Body of pancreas (tissue), 4 donors: ENCODE data around the gene ZCWPW2. TPM values are rescaled to one million over a fixed set of nuclear protein-coding genes. Genes with fewer than 3 reads are reported as not detected.

Experiments
- ATAC-seq: fragments of 150-250 bp; one replicate; pipeline ENCODE4 v1.9.1; 2016
- DNase-seq, 4 donors: peaks; one replicate each; pipeline ENCODE4 v3.0.0-alpha.2; 2019
- H3K27ac ChIP-seq, 4 donors: fragments of 200-600 bp; sonication (generic); 1 replicate in 3 of 4; 2 replicates in 1 of 4; pipeline versions ENCODE4 v1.5.1 to v1.6.1; 2016 to 2019; ENCODE audit warnings: mild to moderate bottlenecking in 1 of 4, mixed read lengths in 1 of 4, moderate library complexity in 1 of 4
- H3K27me3 ChIP-seq, 2 donors: fragments of 200-600 bp; sonication (generic); one replicate each; pipeline ENCODE4 v1.6.0; 2016; ENCODE audit warnings: mild to moderate bottlenecking in 1 of 2
- H3K36me3 ChIP-seq, 2 donors: fragments of 200-600 bp; sonication (generic); replicated peaks in 1 of 2; 2 replicates each; pipeline ENCODE4 v1.5.1; 2016; ENCODE audit warnings: low read depth in 2 of 2; ENCODE audit not compliant: insufficient read depth in 1 of 2
- H3K4me1 ChIP-seq: fragments of 200-600 bp; sonication (generic); one replicate; pipeline ENCODE4 v1.6.0; 2016
- H3K4me3 ChIP-seq, 2 donors: fragments of 200-600 bp; sonication (generic); 1 replicate in 1 of 2; 2 replicates in 1 of 2; pipeline ENCODE4 v1.5.1; 2016 to 2019
- H3K9me3 ChIP-seq, 3 donors: fragments of 200-600 bp; sonication (generic); 1 replicate in 2 of 3; 2 replicates in 1 of 3; pipeline ENCODE4 v1.5.1; 2016
- CTCF ChIP-seq, 7 experiments: fragments of 450-650 bp in 4 of 7; fragments of 200-600 bp in 3 of 7; sonication (generic) in 3 of 7; IDR thresholded peaks; one replicate each; pipeline ENCODE4 v1.5.1; 2016 to 2019; ENCODE audit warnings: antibody characterized with exemption in 7 of 7
- POLR2A ChIP-seq, 3 donors: fragments of 450-650 bp; IDR thresholded peaks; one replicate each; pipeline ENCODE4 v1.6.1; 2016; ENCODE audit warnings: antibody characterized with exemption in 3 of 3, mild to moderate bottlenecking in 2 of 3
- WGBS, 2 donors: methylation state at CpG; one replicate each; pipeline ENCODE4 v1.1.5; 2017; 5-methylcytosine and 5-hydroxymethylcytosine counted together
- intact Hi-C: fragments of 100-400 bp; cut with DNase I; formaldehyde crosslinking; loops from one replicate; pipeline ENCODE4 v1.15.1; 2023
- total RNA-seq, 2 donors: library from RNA; depleted of rRNA; stranded (reverse); fragments of >200 nt; gene quantifications; one replicate each; pipeline ENCODE4 v1.1.0, GENCODE V29; 2016

ZCWPW2 gene
- total RNA-seq, 2 donors from 2014 or later: 1.3 TPM; not detected in 1

- Histone ChIP-seq H3K4me1 (no peaks in the 10 kb centered on the region), H3K4me3 (no peak overlapping the region)
- TF ChIP-seq POLR2A (IDR thresholded peaks at IDR 0.05) (no peak), CTCF (IDR thresholded peaks at IDR 0.05) (no peak)
Measured at GRCh38 chr3:28564211-28564610, 215.7 kb downstream of the ZCWPW2 start.

GRCh38 chr3:28569357-28569756 lies 220.8 kb downstream of the ZCWPW2 start:
- TF ChIP-seq CTCF (IDR thresholded peaks at IDR 0.05): no peak
- no peak for TF ChIP-seq POLR2A (IDR thresholded peaks at IDR 0.05)
- Histone ChIP-seq H3K27ac (no peak overlapping the region), H3K4me1 (no peaks in the 10 kb centered on the region), H3K4me3 (no peak overlapping the region), H3K36me3 (no peaks in the 10 kb centered on the region), H3K27me3 (no peaks in the 10 kb centered on the region), H3K9me3 (peaks cover 0 to 5% (median 0%) of the 10 kb centered on the region in 3 donors)
- no peak for ATAC-seq
- DNase-seq: no peak
- intact Hi-C loops: no loop called here
- whole genome bisulfite sequencing, 2 donors: 79 to 91% methylated on average over 3 of the region's 3 CpGs

More at GRCh38 chr3:28564211-28564610, 215.7 kb downstream of the ZCWPW2 start:
- DNase-seq (no peak), ATAC-seq (no peak)
- no peaks in the 10 kb centered on the region for H3K27me3 ChIP-seq
- WGBS, 2 donors: 65 to 67% methylated on average over 1 of the region's 1 CpG
- peaks cover 0 to 5% (median 0%) of the 10 kb centered on the region in 3 donors for H3K9me3 ChIP-seq
- intact Hi-C loops: no loop called here
- H3K27ac ChIP-seq: no peak overlapping the region
- H3K36me3 ChIP-seq: no peaks in the 10 kb centered on the region

GRCh38 chr3:28574036-28574435 lies 225.5 kb downstream of the ZCWPW2 start:
- Histone ChIP-seq H3K27me3 (peaks cover 0 to 16% of the 10 kb centered on the region in 2 donors), H3K9me3 (no peaks in the 10 kb centered on the region), H3K27ac (no peak overlapping the region), H3K4me3 (no peak overlapping the region), H3K36me3 (no peaks in the 10 kb centered on the region), H3K4me1 (peaks cover 20% of the 10 kb centered on the region)
- intact Hi-C loops: no loop called here
- 77% methylated on average over 5 of the region's 5 CpGs for WGBS, 2 donors
- ATAC-seq (no peak), DNase-seq (no peak)
- TF ChIP-seq POLR2A (IDR thresholded peaks at IDR 0.05) (no peak), CTCF (IDR thresholded peaks at IDR 0.05) (no peak)

- H3K4me1 ChIP-seq: peaks cover 20% of the 10 kb centered on the region
- intact Hi-C loops: no loop called here
- 0 to 2% methylated on average over 23 to 49 of the region's 55 CpGs for WGBS, 2 donors
- TF ChIP-seq POLR2A (IDR thresholded peaks at IDR 0.05) (no peak), CTCF (IDR thresholded peaks at IDR 0.05) (peak in 1 of 7 experiments; percentile 6)
- peak overlapping the region in 1 of 2 donors; percentile 60 for H3K4me3 ChIP-seq
- peak; percentile 60 for ATAC-seq
- no peaks in the 10 kb centered on the region for H3K36me3 ChIP-seq
- H3K27me3 ChIP-seq: peaks cover 0 to 16% of the 10 kb centered on the region in 2 donors
- peak; percentile 13 to 36 (median 28) for DNase-seq
- H3K27ac ChIP-seq: no peak overlapping the region
- H3K9me3 ChIP-seq: no peaks in the 10 kb centered on the region
Measured at GRCh38 chr3:28575100-28575745, 226.7 kb downstream of the ZCWPW2 start.

Other genes with a start within 250 kb of the ZCWPW2 start
- gene CMC1, start 107.1 kb upstream of the ZCWPW2 start, total RNA-seq: 1 to 10 TPM; 2.6 to 5.4 TPM
- gene AZI2, start 103 bp downstream of the ZCWPW2 start, total RNA-seq: 10 to 100 TPM; 31.3 to 31.6 TPM